Measurements from ENCODE around the gene SYTL3.

DNA sequence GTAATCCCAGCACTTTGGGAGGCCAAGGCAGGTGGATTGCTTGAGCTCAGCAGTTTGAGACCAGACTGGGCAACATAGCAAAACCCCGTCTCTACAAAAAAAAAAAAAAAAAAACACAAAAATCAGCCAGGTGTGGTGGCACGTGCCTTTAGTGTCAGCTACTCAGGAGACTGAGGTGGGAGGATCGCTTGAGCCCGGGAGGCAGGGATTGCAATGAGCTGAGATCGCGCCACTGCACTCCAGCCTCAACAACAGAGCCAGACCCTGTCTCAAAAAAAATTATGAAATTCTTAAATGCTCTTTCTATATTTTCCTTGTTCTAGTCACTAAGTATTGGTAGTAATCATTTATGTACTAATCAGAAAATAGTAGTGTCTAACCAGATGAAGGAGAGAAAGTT lies 30.6 kb downstream of the SYTL3 start:
- TF ChIP-seq, protein P1, sequence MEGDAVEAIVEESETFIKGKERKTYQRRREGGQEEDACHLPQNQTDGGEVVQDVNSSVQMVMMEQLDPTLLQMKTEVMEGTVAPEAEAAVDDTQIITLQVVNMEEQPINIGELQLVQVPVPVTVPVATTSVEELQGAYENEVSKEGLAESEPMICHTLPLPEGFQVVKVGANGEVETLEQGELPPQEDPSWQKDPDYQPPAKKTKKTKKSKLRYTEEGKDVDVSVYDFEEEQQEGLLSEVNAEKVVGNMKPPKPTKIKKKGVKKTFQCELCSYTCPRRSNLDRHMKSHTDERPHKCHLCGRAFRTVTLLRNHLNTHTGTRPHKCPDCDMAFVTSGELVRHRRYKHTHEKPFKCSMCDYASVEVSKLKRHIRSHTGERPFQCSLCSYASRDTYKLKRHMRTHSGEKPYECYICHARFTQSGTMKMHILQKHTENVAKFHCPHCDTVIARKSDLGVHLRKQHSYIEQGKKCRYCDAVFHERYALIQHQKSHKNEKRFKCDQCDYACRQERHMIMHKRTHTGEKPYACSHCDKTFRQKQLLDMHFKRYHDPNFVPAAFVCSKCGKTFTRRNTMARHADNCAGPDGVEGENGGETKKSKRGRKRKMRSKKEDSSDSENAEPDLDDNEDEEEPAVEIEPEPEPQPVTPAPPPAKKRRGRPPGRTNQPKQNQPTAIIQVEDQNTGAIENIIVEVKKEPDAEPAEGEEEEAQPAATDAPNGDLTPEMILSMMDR (conservative IDR thresholded peaks at IDR 0.05; ENCODE audit: low read length) = no peak
- no peak for TF ChIP-seq EZH2phosphoT487 (IDR thresholded peaks at IDR 0.05; ENCODE audit: borderline replicate concordance)
